OCI-LY1 (cell line): ENCODE data around the gene DMC1.

Source experiments
- EZH2 ChIP-seq: fragments of 200-600 bp; sonication (generic), shearing (Covaris generic); IDR thresholded peaks from 2 replicates; pipeline ENCODE4 v1.8.0; 2017; ENCODE audit warnings: borderline replicate concordance, mixed run types, mild to moderate bottlenecking, antibody characterized with exemption, low read length, moderate library complexity, mixed read lengths
- TF ChIP-seq, protein P1 (sequence below): fragments of 200-600 bp; sonication (generic), shearing (Covaris generic); IDR thresholded peaks from 2 replicates; pipeline ENCODE4 v1.5.1; 2017; ENCODE audit warnings: mild to moderate bottlenecking, antibody characterized with exemption, low read length, moderate library complexity, mixed read lengths

DNA sequence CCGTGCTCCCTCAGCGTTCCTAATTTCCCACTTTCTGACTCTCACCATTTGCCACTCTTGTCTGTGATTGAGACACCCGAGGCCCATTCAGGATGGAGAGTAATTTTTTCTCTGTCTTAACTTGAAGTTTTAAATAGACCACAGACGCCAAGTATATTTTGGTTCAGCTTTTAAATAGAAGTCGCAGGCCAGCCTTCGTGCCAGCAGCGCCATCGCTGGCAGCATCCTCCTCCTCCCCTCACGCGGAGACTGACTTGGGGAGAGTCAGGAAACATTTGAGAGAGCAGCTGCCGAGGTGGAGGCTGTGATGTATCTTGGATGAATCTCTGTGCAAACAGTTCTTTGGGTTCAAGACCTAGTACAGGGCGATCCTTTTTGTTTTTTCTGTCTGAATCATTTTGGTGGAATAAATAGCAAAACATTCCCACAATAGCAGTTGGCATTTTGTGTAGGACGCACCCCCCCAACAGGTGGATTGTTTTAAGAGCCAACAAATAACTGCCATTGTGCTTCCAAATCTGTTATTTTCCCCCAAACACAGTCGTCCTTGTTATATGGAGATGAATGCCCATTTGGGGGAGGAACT lies 889 bp upstream of the DMC1 start:
- TF ChIP-seq, protein P1, sequence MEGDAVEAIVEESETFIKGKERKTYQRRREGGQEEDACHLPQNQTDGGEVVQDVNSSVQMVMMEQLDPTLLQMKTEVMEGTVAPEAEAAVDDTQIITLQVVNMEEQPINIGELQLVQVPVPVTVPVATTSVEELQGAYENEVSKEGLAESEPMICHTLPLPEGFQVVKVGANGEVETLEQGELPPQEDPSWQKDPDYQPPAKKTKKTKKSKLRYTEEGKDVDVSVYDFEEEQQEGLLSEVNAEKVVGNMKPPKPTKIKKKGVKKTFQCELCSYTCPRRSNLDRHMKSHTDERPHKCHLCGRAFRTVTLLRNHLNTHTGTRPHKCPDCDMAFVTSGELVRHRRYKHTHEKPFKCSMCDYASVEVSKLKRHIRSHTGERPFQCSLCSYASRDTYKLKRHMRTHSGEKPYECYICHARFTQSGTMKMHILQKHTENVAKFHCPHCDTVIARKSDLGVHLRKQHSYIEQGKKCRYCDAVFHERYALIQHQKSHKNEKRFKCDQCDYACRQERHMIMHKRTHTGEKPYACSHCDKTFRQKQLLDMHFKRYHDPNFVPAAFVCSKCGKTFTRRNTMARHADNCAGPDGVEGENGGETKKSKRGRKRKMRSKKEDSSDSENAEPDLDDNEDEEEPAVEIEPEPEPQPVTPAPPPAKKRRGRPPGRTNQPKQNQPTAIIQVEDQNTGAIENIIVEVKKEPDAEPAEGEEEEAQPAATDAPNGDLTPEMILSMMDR = peak; percentile 8; the same call in 1 of the 2 replicates
- TF ChIP-seq EZH2 = no peak
